Heart left ventricle (tissue), 16 donors: Measurements from ENCODE around the gene HNRNPAB. TPM values are rescaled to one million over a fixed set of nuclear protein-coding genes. Genes with fewer than 3 reads are reported as not detected.

Experiments
- ATAC-seq, 4 donors: fragments of 200-7000 bp; cut with Tn5 transposase; one replicate each; pipeline ENCODE4 v1.9.1; 2020 to 2022; ENCODE audit warnings: moderate library complexity in 4 of 4, mild to moderate bottlenecking in 3 of 4, moderate number of reproducible peaks in 1 of 4
- DNase-seq, 5 donors: peaks; one replicate each; pipeline ENCODE4 v3.0.0-alpha.2; 2020
- H3K27ac ChIP-seq, 12 donors: fragments of 200-600 bp; sonication (generic) in 4 of 12; one replicate each; pipeline versions ENCODE4 v1.5.0 to v1.8.0; 2016 to 2022; ENCODE audit warnings: mild to moderate bottlenecking in 2 of 12
- H3K27me3 ChIP-seq, 9 donors: fragments of 200-600 bp; sonication (generic) in 2 of 9; one replicate each; pipeline versions ENCODE4 v1.5.1 to v1.8.0; 2016 to 2022; ENCODE audit warnings: mild to moderate bottlenecking in 3 of 9
- H3K36me3 ChIP-seq, 9 donors: fragments of 200-600 bp; sonication (generic) in 2 of 9; one replicate each; pipeline versions ENCODE4 v1.5.0 to v1.8.0; 2018 to 2022; ENCODE audit warnings: mild to moderate bottlenecking in 2 of 9
- H3K4me1 ChIP-seq, 12 donors: fragments of 200-600 bp; sonication (generic) in 4 of 12; one replicate each; pipeline versions ENCODE4 v1.5.0 to v1.8.0; 2016 to 2022; ENCODE audit warnings: mild to moderate bottlenecking in 3 of 12
- H3K4me3 ChIP-seq, 12 donors: fragments of 200-600 bp; sonication (generic) in 4 of 12; one replicate each; pipeline versions ENCODE4 v1.5.0 to v1.8.0; 2017 to 2022; ENCODE audit warnings: mild to moderate bottlenecking in 9 of 12, moderate library complexity in 4 of 12
- H3K9me3 ChIP-seq, 12 donors: fragments of 200-600 bp; sonication (generic) in 4 of 12; one replicate each; pipeline versions ENCODE4 v1.5.0 to v1.8.0; 2016 to 2022; ENCODE audit warnings: mild to moderate bottlenecking in 1 of 12
- CTCF ChIP-seq, 12 donors: fragments of 200-600 bp; sonication (generic) in 4 of 12; IDR thresholded peaks; one replicate each; pipeline versions ENCODE4 v1.5.0 to v1.8.0; 2018 to 2022; ENCODE audit warnings: antibody characterized with exemption in 12 of 12, mild to moderate bottlenecking in 5 of 12
- POLR2A ChIP-seq, 2 donors: fragments of 450-650 bp; IDR thresholded peaks; one replicate each; pipeline ENCODE4 v1.6.1; 2017; ENCODE audit warnings: antibody characterized with exemption in 2 of 2, mild to moderate bottlenecking in 2 of 2, moderate library complexity in 2 of 2
- WGBS, 4 donors: extraction: QIAGEN DNeasy Blood & Tissue Kit in 2 of 4; methylation state at CpG; one replicate each; pipeline versions ENCODE4 v1.1.5 to v1.1.7; 2013 to 2018; 5-methylcytosine and 5-hydroxymethylcytosine counted together
- intact Hi-C, 10 donors: fragments of 100-400 bp; cut with DNase I; formaldehyde crosslinking; loops; one replicate each; pipeline versions ENCODE4 v1.11.1 to v1.14.2; 2022
- polyA plus RNA-seq, 2 donors: library from polyadenylated mRNA; stranded (reverse); fragments of 200-250 nt; gene quantifications; one replicate each; pipeline ENCODE4 v1.2.3, GENCODE V29; 2013
- total RNA-seq, 9 donors: library from RNA; depleted of rRNA in 2 of 9; stranded (reverse); fragments of >200 nt in 2 of 9; fragmentation: NEBNext Ultra II Directional in 3 of 9; extraction: Animal tissue kit (Norgen Biotek cat#: 25700) in 3 of 9; gene quantifications; one replicate each; pipeline versions ENCODE4 v1.1.0 to v1.2.4, GENCODE V29; 2016 to 2023
- donor health status: ischemic (EF 13 %, LVEDD 7.1; RV severe dilation, severe dysfunction).
- donor health status: healthy with polysubstance abuse.
- donor health status: DM: no; HTN: yes; CAD: no.
- donor health status: DM: no; HTN: no; CAD: no.
- donor health status: ischemic (EF 25% LVEDD 6.9; RV normal size, moderate dysfunction).
- donor health status: ischemic (EF 25% LVEDD 5.7; RV mildly dilated, moderate dysfunction).
- donor health status: healthy.
- donor health status: DM: yes; HTN: yes; CAD: no.
- donor health status: ischemic (EF 35%, LVEDD 5.7; RV mildly dilated, moderate dysfunction).
- donor health status: nonischemic (EF 11% LVEDD 7.7; RV severe dilation, severe dysfunction).
- donor health status: DM: yes; HTN: yes; CAD: no.
- donor health status: PGD.
- donor health status: ischemic (EF 29% LVEDD 5.4; RV normal size, mild dysfunction).
- donor health status: nonischemic (EF 23%, LVEDD 6.1; RV moderate dilation, normal function).

HNRNPAB gene
- total and polyA plus RNA-seq, 11 donors = 64.2 to 150 (median 86.6) TPM

DNA sequence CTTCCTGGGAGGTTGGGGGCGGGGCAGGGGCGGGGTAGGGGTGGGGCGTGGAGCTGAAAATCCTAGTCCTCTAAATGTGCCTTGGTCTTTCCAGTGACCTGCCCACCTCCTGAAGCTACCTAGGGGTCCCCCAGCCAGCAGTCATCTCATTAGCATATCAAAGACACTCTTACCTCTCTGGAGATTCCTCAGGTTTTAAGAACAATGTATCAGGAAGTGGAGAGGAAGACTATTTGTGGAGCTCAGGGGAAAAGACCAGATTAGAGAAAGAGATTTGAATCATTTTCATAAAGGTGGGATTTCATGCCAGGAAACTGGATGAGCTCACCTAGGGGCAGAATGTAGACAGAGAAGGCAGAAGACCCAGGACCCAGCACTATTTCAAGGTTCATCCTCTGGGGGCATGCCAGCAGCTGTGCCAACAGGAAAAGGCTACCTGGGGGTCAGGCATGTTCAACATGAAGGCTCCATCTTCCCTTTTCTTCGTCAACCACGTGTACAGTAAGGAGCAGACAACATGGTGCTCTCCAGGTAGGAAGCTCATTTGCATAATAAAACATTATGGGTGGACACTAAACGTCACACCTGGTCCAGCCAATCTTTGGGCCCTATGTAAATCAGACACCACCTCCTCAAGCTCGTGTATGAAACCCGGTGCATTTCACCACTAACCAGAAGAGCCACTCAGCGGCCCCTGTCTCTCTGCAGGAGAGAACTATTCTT lies 24.0 kb upstream of the HNRNPAB start:
- no peaks in the 10 kb centered on the region for H3K36me3 ChIP-seq
- no peak overlapping the region for H3K27ac ChIP-seq
- WGBS, 4 donors = 21 to 31% (median 29%) methylated on average over 9 of the region's 9 CpGs
- H3K4me3 ChIP-seq = no peak overlapping the region
- DNase-seq (no peak), ATAC-seq (no peak)
- H3K27me3 ChIP-seq = peaks cover 0 to 7% (median 3%) of the 10 kb centered on the region in 9 donors
- intact Hi-C loops = no loop called here
- TF ChIP-seq POLR2A (IDR thresholded peaks at IDR 0.05) (no peak), CTCF (IDR thresholded peaks at IDR 0.05) (no peak)
- peaks cover 0 to 6% (median 0%) of the 10 kb centered on the region in 12 donors for H3K9me3 ChIP-seq
- no peaks in the 10 kb centered on the region for H3K4me1 ChIP-seq

GRCh38 chr5:178182158-178182876 lies 22.0 kb upstream of the HNRNPAB start:
- no peak overlapping the region for H3K4me3 ChIP-seq
- WGBS, 4 donors = 35 to 49% (median 41%) methylated on average over 4 of the region's 4 CpGs
- TF ChIP-seq POLR2A (IDR thresholded peaks at IDR 0.05) (no peak), CTCF (IDR thresholded peaks at IDR 0.05) (no peak)
- no peak overlapping the region for H3K27ac ChIP-seq
- H3K9me3 ChIP-seq = peaks cover 0 to 6% (median 0%) of the 10 kb centered on the region in 12 donors
- intact Hi-C loops = no loop called here
- no peak for ATAC-seq
- no peak for DNase-seq
- peaks cover 0 to 7% (median 3%) of the 10 kb centered on the region in 9 donors for H3K27me3 ChIP-seq
- no peaks in the 10 kb centered on the region for H3K4me1 ChIP-seq
- no peaks in the 10 kb centered on the region for H3K36me3 ChIP-seq

DNA sequence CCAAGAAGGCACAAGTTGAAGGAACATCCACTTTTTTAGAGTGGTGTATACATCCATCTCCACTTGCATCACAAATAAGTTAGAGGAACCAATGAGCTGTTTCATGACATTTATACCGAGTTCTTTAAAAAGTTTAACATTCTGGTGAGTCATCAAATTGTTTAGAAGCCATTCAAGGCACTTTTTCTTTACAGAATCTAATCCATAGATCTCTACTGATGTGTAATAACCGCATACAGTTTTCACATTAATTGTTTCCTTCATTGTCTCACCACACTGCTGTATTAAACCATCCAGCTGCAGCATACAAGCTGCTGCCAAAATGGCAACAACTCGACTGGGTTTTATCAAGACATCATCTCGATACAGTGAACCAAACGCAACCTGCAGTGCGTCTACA lies 17.9 kb upstream of the HNRNPAB start:
- no peak for TF ChIP-seq CTCF (IDR thresholded peaks at IDR 0.05)
- H3K27me3 ChIP-seq = no peaks in the 10 kb centered on the region
- H3K27ac ChIP-seq = no peak overlapping the region
- H3K9me3 ChIP-seq = no peaks in the 10 kb centered on the region
- WGBS, 4 donors = 67 to 73% (median 71%) methylated on average over 6 of the region's 6 CpGs
- H3K4me3 ChIP-seq = no peak overlapping the region
- no peak for DNase-seq
- intact Hi-C loops = no loop called here
- no peaks in the 10 kb centered on the region for H3K4me1 ChIP-seq
- no peaks in the 10 kb centered on the region for H3K36me3 ChIP-seq
- ATAC-seq = no peak

DNA sequence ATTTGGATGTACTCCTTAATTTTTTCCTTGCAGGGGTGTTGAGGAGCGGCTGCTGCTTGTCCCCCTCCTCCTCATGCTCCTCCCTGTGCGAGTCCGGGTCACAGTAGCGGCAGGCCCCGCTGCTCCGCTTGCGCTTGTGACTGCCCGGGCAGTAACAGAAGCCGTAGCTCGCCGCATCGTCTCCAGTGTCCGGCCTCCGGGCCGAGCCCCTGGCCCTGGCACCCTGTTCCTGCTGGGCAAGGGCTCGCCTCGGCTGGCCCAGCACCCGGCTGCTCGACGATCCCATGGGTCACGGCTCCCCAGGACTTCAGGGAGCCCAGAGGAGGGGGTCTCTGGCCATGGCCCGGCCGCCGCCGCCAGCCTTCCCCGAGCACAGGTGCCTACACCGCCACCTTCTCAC lies 17.3 kb upstream of the HNRNPAB start, which contains the start of gene GMCL2:
Gene GMCL2 (minus strand): TSS at position 358 of the 400 bp plus-strand sequence. CDS start 72 bp downstream, at position 286.
- DNase-seq = no peak
- Histone ChIP-seq H3K4me1 (no peaks in the 10 kb centered on the region), H3K27ac (no peak within 1 kb of the TSS), H3K9me3 (no peaks in the 10 kb centered on the region), H3K27me3 (peaks cover 0 to 2% (median 0%) of the 10 kb centered on the region in 9 donors), H3K4me3 (peak within 1 kb of the TSS in 1 of 12 donors; percentile 32), H3K36me3 (no peaks in the 10 kb centered on the region)
- 75 to 91% (median 89%) methylated on average over 27 of the region's 27 CpGs for WGBS, 4 donors
- TF ChIP-seq POLR2A (IDR thresholded peaks at IDR 0.05) = no peak
- TF ChIP-seq CTCF (IDR thresholded peaks at IDR 0.05) = no peak
- intact Hi-C loops = no loop called here
- no peak for ATAC-seq
